H1 (cell line): ENCODE results near the gene SMYD4. TPM values are rescaled to one million over a fixed set of nuclear protein-coding genes. Genes with fewer than 3 reads are reported as not detected.

Source experiments
- CTCF ChIA-PET: fragments of 300-600 bp; sonication (Branson Sonifier 250); formaldehyde crosslinking; loops from one replicate; lab custom pipeline; 2021; ENCODE audit not compliant: partially characterized antibody; lab: Charles Lee
- POLR2A ChIA-PET: fragments of 300-600 bp; sonication (Branson Sonifier 250); formaldehyde crosslinking; loops from one replicate; lab custom pipeline; 2021; ENCODE audit warnings: inconsistent platforms; ENCODE audit not compliant: partially characterized antibody; lab: Charles Lee
- DNase-seq, 2 experiments: peaks; one replicate each; pipeline versions ENCODE4 v3.0.0 to v3.0.0-alpha.2; 2010 to 2022; ENCODE audit warnings: low spot score in 2 of 2, low read depth in 1 of 2, mixed read lengths in 1 of 2
- FAIRE-seq: peaks from 2 replicates; lab custom pipeline; 2011; peaks lifted over from hg19 to GRCh38; lab: Jason Lieb, UNC
- H2AFZ ChIP-seq: 2 replicates; pipeline ENCODE4 v1.8.1; 2012; ENCODE audit warnings: low read length, inconsistent platforms
- H2AK5ac ChIP-seq: 2 replicates; pipeline ENCODE4 v1.6.1; 2013; ENCODE audit warnings: low read depth, low read length
- H2BK120ac ChIP-seq: replicated peaks from 2 replicates; pipeline ENCODE3; 2013; ENCODE audit warnings: low read depth, low read length, inconsistent platforms
- H2BK12ac ChIP-seq: 2 replicates; pipeline ENCODE4 v1.6.1; 2013; ENCODE audit warnings: low read depth, low read length
- H2BK15ac ChIP-seq: 2 replicates; pipeline ENCODE4 v1.6.1; 2013; ENCODE audit warnings: low read length
- H2BK20ac ChIP-seq: 2 replicates; pipeline ENCODE4 v1.6.1; 2013; ENCODE audit warnings: low read length
- H2BK5ac ChIP-seq: 2 replicates; pipeline ENCODE4 v1.6.1; 2013; ENCODE audit warnings: low read depth, low read length
- H3K14ac ChIP-seq: 2 replicates; pipeline ENCODE4 v1.6.1; 2013; ENCODE audit warnings: inconsistent platforms; ENCODE audit not compliant: insufficient read length
- H3K18ac ChIP-seq: 2 replicates; pipeline ENCODE4 v1.6.1; 2013; ENCODE audit warnings: low read length; ENCODE audit errors: extremely low read depth
- H3K23ac ChIP-seq: 2 replicates; pipeline ENCODE4 v1.6.1; 2013; ENCODE audit warnings: inconsistent platforms; ENCODE audit not compliant: insufficient read length
- H3K23me2 ChIP-seq: 2 replicates; pipeline ENCODE4 v1.6.1; 2013; ENCODE audit warnings: low read depth, low read length
- H3K27ac ChIP-seq: 2 replicates; pipeline ENCODE4 v1.6.1; 2011; ENCODE audit warnings: low read depth, low read length, inconsistent platforms
- H3K27me3 ChIP-seq, 4 experiments: replicated peaks in 1 of 4; 1 replicate in 1 of 4; 2 replicates in 3 of 4; pipeline versions ENCODE4 v1.6.1 to v1.8.1; 2011 to 2013; ENCODE audit warnings: low read length in 3 of 4, mild to moderate bottlenecking in 3 of 4, inconsistent platforms in 2 of 4, mixed read lengths in 2 of 4, moderate library complexity in 1 of 4; ENCODE audit not compliant: control insufficient read depth in 3 of 4, insufficient read depth in 3 of 4; ENCODE audit errors: extremely low read depth in 1 of 4
- H3K36me3 ChIP-seq, 4 experiments: 2 replicates each; pipeline versions ENCODE4 v1.6.1 to v1.8.1; 2011 to 2013; ENCODE audit warnings: mild to moderate bottlenecking in 4 of 4, low read length in 3 of 4, moderate library complexity in 2 of 4, control low read depth in 1 of 4, inconsistent platforms in 1 of 4; ENCODE audit not compliant: insufficient read depth in 4 of 4, control insufficient read depth in 2 of 4
- H3K4ac ChIP-seq: replicated peaks from 2 replicates; pipeline ENCODE3; 2013; ENCODE audit warnings: low read length, low read depth, mixed read lengths, inconsistent platforms; ENCODE audit not compliant: insufficient read length
- H3K4me1 ChIP-seq, 4 experiments: replicated peaks in 1 of 4; 1 replicate in 1 of 4; 2 replicates in 3 of 4; pipeline versions ENCODE4 v1.6.1 to v1.8.1; 2011 to 2013; ENCODE audit warnings: low read length in 3 of 4, inconsistent platforms in 2 of 4, mixed read lengths in 1 of 4; ENCODE audit not compliant: insufficient read depth in 4 of 4, control insufficient read depth in 3 of 4
- H3K4me2 ChIP-seq, 2 experiments: 2 replicates each; pipeline versions ENCODE4 v1.6.1 to v1.8.1; 2011 to 2013; ENCODE audit warnings: low read depth in 2 of 2, low read length in 2 of 2, control low read depth in 1 of 2, inconsistent platforms in 1 of 2, mild to moderate bottlenecking in 1 of 2; ENCODE audit not compliant: insufficient read depth in 1 of 2
- H3K4me3 ChIP-seq, 4 experiments: fragments of 200-600, 300-600 bp in 1 of 4; sonication (generic), shearing (Covaris generic), sonication (Bioruptor Twin) in 1 of 4; 2 replicates each; pipeline versions ENCODE4 v1.5.1 to v1.8.1; 2011 to 2016; ENCODE audit warnings: low read length in 4 of 4, low read depth in 3 of 4, control low read depth in 2 of 4, inconsistent platforms in 2 of 4, mild to moderate bottlenecking in 2 of 4, mixed read lengths in 1 of 4, moderate library complexity in 1 of 4; ENCODE audit not compliant: insufficient read depth in 2 of 4; ENCODE audit errors: extremely low read depth in 1 of 4
- H3K56ac ChIP-seq: replicated peaks from 2 replicates; pipeline ENCODE3; 2013; ENCODE audit warnings: low read depth, mild to moderate bottlenecking, mixed read lengths, low read length, inconsistent platforms; ENCODE audit not compliant: insufficient read length
- H3K79me1 ChIP-seq: 2 replicates; pipeline ENCODE4 v1.6.1; 2013; ENCODE audit warnings: low read depth, low read length, control low read depth
- H3K79me2 ChIP-seq, 2 experiments: 2 replicates each; pipeline versions ENCODE4 v1.6.1 to v1.8.1; 2012 to 2013; ENCODE audit warnings: low read length in 2 of 2, mild to moderate bottlenecking in 2 of 2, inconsistent platforms in 1 of 2; ENCODE audit not compliant: insufficient read depth in 2 of 2, control insufficient read depth in 1 of 2
- H3K9ac ChIP-seq, 4 experiments: replicated peaks in 1 of 4; 1 replicate in 1 of 4; 2 replicates in 3 of 4; pipeline versions ENCODE4 v1.6.1 to v1.8.1; 2011 to 2013; ENCODE audit warnings: low read depth in 3 of 4, low read length in 3 of 4, control low read depth in 2 of 4, mild to moderate bottlenecking in 2 of 4, moderate library complexity in 2 of 4, inconsistent platforms in 1 of 4; ENCODE audit errors: extremely low read depth in 1 of 4
- H3K9me3 ChIP-seq, 2 experiments: 2 replicates each; pipeline versions ENCODE4 v1.6.1 to v1.8.1; 2012 to 2013; ENCODE audit warnings: mild to moderate bottlenecking in 2 of 2, moderate library complexity in 2 of 2, control low read depth in 1 of 2, inconsistent platforms in 1 of 2, low read depth in 1 of 2, low read length in 1 of 2, mixed read lengths in 1 of 2; ENCODE audit not compliant: insufficient read depth in 2 of 2
- H4K20me1 ChIP-seq, 2 experiments: replicated peaks in 1 of 2; 2 replicates each; pipeline versions ENCODE3 to v1.8.1; 2011 to 2013; ENCODE audit warnings: inconsistent platforms in 2 of 2, low read length in 2 of 2, mild to moderate bottlenecking in 1 of 2; ENCODE audit not compliant: insufficient read depth in 2 of 2, control insufficient read depth in 1 of 2
- H4K5ac ChIP-seq: 2 replicates; pipeline ENCODE4 v1.6.1; 2013; ENCODE audit warnings: low read length, low read depth, mixed read lengths, inconsistent platforms; ENCODE audit not compliant: insufficient read length
- H4K8ac ChIP-seq: 2 replicates; pipeline ENCODE4 v1.8.0; 2013; ENCODE audit warnings: mild to moderate bottlenecking, moderate library complexity, low read length, inconsistent platforms; ENCODE audit not compliant: insufficient read depth; ENCODE audit errors: extremely low read depth
- H4K91ac ChIP-seq: replicated peaks from 2 replicates; pipeline ENCODE3; 2013; ENCODE audit warnings: low read length, mixed read lengths, inconsistent platforms; ENCODE audit not compliant: insufficient read length
- BCL11A ChIP-seq, 2 experiments: IDR thresholded peaks; one replicate each; pipeline ENCODE4 v1.6.1; 2011; ENCODE audit warnings: low read depth in 2 of 2, low read length in 2 of 2, mild to moderate bottlenecking in 2 of 2
- CEBPB ChIP-seq: IDR thresholded peaks from 2 replicates; pipeline ENCODE4 v1.6.1; 2012; ENCODE audit warnings: low read depth, low read length
- CHD1 ChIP-seq: IDR thresholded peaks from 2 replicates; pipeline ENCODE4 v1.6.1; 2012; ENCODE audit warnings: low read depth, low read length, improper control_type of control experiment
- EGR1 ChIP-seq: IDR thresholded peaks from 2 replicates; pipeline ENCODE4 v1.6.1; 2011; ENCODE audit warnings: low read depth, low read length, borderline replicate concordance
- JUND ChIP-seq: IDR thresholded peaks from 2 replicates; pipeline ENCODE4 v1.6.1; 2011; ENCODE audit warnings: mild to moderate bottlenecking, improper control_type of control experiment, low read length
- KDM5A ChIP-seq: fragments of 200-600 bp; IDR thresholded peaks from 2 replicates; pipeline ENCODE4 v1.7.1; 2012; ENCODE audit warnings: mild to moderate bottlenecking, low read length, inconsistent platforms, mixed read lengths
- MAFK ChIP-seq: IDR thresholded peaks from 2 replicates; pipeline ENCODE4 v1.6.1; 2012; ENCODE audit warnings: low read depth, mild to moderate bottlenecking, improper control_type of control experiment, low read length
- PHF8 ChIP-seq: fragments of 200-600 bp; sonication (generic); conservative IDR thresholded peaks from 2 replicates; pipeline ENCODE4 v1.7.1; 2012; ENCODE audit warnings: low read depth, mild to moderate bottlenecking, inconsistent platforms, low read length, moderate library complexity
- POLR2A ChIP-seq, 2 experiments: IDR thresholded peaks; 1 replicate in 1 of 2; 2 replicates in 1 of 2; pipeline ENCODE4 v1.6.1; 2011; ENCODE audit warnings: low read depth in 2 of 2, low read length in 2 of 2, mild to moderate bottlenecking in 2 of 2; ENCODE audit errors: control extremely low read depth in 1 of 2
- POLR2AphosphoS5 ChIP-seq: IDR thresholded peaks from 2 replicates; pipeline ENCODE4 v1.6.1; 2011; ENCODE audit warnings: low read depth, low read length
- RBBP5 ChIP-seq: IDR thresholded peaks from 2 replicates; pipeline ENCODE4 v1.7.1; 2012; ENCODE audit warnings: low read depth, mild to moderate bottlenecking, inconsistent platforms, low read length, moderate library complexity, borderline replicate concordance
- RFX5 ChIP-seq: IDR thresholded peaks from 2 replicates; pipeline ENCODE4 v1.6.1; 2011; ENCODE audit warnings: low read depth, low read length, improper control_type of control experiment, borderline replicate concordance
- SAP30 ChIP-seq: fragments of 300-600 bp; sonication (generic); IDR thresholded peaks from 2 replicates; pipeline ENCODE4 v1.7.1; 2012; ENCODE audit warnings: low read length, moderate library complexity, mild to moderate bottlenecking, inconsistent platforms; ENCODE audit not compliant: insufficient read depth, insufficient replicate concordance
- SP2 ChIP-seq: IDR thresholded peaks from 2 replicates; pipeline ENCODE4 v1.6.1; 2012; ENCODE audit warnings: mild to moderate bottlenecking, low read length, inconsistent platforms
- ZNF274 ChIP-seq: IDR thresholded peaks from 2 replicates; pipeline ENCODE4 v1.7.0; 2012; ENCODE audit warnings: low read length, borderline replicate concordance; ENCODE audit errors: extremely low read depth
- WGBS, 2 experiments: shearing (Covaris generic) in 1 of 2; methylation state at CpG; one replicate each; pipeline versions ENCODE4 v1.1.6 to v1.1.7; 2013 to 2015; ENCODE audit warnings: low lambda C conversion rate in 2 of 2, mixed read lengths in 2 of 2, inconsistent platforms in 1 of 2, low coverage in 1 of 2, missing lambda C conversion rate in 1 of 2; ENCODE audit not compliant: insufficient replicate concordance in 2 of 2, insufficient coverage in 1 of 2, insufficient read length in 1 of 2; ENCODE audit errors: extremely low coverage in 1 of 2, missing lambda C conversion rate in 1 of 2; 5-methylcytosine and 5-hydroxymethylcytosine counted together
- polyA plus RNA-seq, 7 experiments: library from polyadenylated mRNA; depleted of rRNA in 3 of 7; stranded (reverse) in 5 of 7; unstranded in 2 of 7; fragments of >200 nt in 5 of 7; fragments of 200-250 nt in 2 of 7; gene quantifications; 1 replicate in 5 of 7; 2 replicates in 1 of 7; 4 replicates in 1 of 7; pipeline versions ENCODE4 v1.2.1 to v1.2.3, GENCODE V29; 2011 to 2013; ENCODE audit warnings: missing spikeins in 2 of 7, mixed read lengths in 2 of 7
- total RNA-seq: library from RNA; stranded (reverse); fragmentation: NEBNext Ultra II Directional; extraction: Animal tissue kit (Norgen Biotek cat#: 25700); gene quantifications from 2 replicates; pipeline ENCODE4 v1.2.1, GENCODE V29; 2021
- TF ChIP-seq, protein P1 (sequence below): IDR thresholded peaks from 2 replicates; pipeline ENCODE4 v1.6.1; 2012; ENCODE audit warnings: inconsistent platforms

The SMYD4 gene
- total and polyA plus RNA-seq, 2 of the 8 experiments (the other 6 are each of a cell fraction or from before 2014, with no cell fraction given): 10.5 to 23.4 TPM

GRCh38 chr17:1796800-1797199 lies 32.9 kb downstream of the SMYD4 start:
- Histone ChIP-seq H3K4me1 (no peaks in the 10 kb centered on the region), H2AK5ac (no peak overlapping the region), H3K14ac (no peak overlapping the region), H2AFZ (no peak overlapping the region), H4K20me1 (no peaks in the 10 kb centered on the region), H2BK12ac (no peak overlapping the region), H3K79me2 (no peaks in the 10 kb centered on the region), H3K4me3 (no peak overlapping the region), H3K4ac (no peak overlapping the region), H2BK120ac (no peak overlapping the region), H3K9ac (no peak overlapping the region), H3K23ac (no peak overlapping the region), H3K18ac (no peak overlapping the region), H4K8ac (no peak overlapping the region), H4K5ac (no peak overlapping the region), H3K27ac (no peak overlapping the region), H3K9me3 (no peaks in the 10 kb centered on the region), H3K56ac (no peak overlapping the region), H3K36me3 (peaks cover 0 to 24% (median 14%) of the 10 kb centered on the region in 4 experiments; a peak in 7 of 8 replicates), H2BK5ac (no peak overlapping the region), H3K79me1 (no peaks in the 10 kb centered on the region; the same call in 1 of the 2 replicates), H3K27me3 (no peaks in the 10 kb centered on the region), H3K23me2 (no peaks in the 10 kb centered on the region), H3K4me2 (no peak overlapping the region), H4K91ac (no peak overlapping the region), H2BK20ac (no peak overlapping the region), H2BK15ac (no peak overlapping the region)
- TF ChIP-seq PHF8 (no peak), CEBPB (no peak), SAP30 (no peak), BCL11A (IDR thresholded peaks at IDR 0.05; ENCODE audit: low read depth in 2 of 2, low read length in 2 of 2) (no peak), EGR1 (no peak), ZNF274 (no peak), KDM5A (no peak), POLR2A (IDR thresholded peaks at IDR 0.05; ENCODE audit: control extremely low read depth in 1 of 2, low read depth in 2 of 2, low read length in 2 of 2) (no peak), MAFK (no peak), RFX5 (no peak), POLR2AphosphoS5 (no peak), RBBP5 (no peak), SP2 (no peak), CHD1 (no peak), JUND (no peak)
- TF ChIP-seq, protein P1, sequence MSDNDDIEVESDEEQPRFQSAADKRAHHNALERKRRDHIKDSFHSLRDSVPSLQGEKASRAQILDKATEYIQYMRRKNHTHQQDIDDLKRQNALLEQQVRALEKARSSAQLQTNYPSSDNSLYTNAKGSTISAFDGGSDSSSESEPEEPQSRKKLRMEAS: no peak
- ChIA-PET CTCF (interaction anchor here (1.1 to 2.0 kb wide), 7 partner anchors 11 to 127 kb away, joined by 3 to 11 read pairs (median 4); no protein-coding TSS in a partner anchor), POLR2A (interaction anchor here (0.8 to 1.2 kb wide), 3 partner anchors 20 to 81 kb away, joined by 3 read pairs; no protein-coding TSS in a partner anchor)
- no peak for DNase-seq
- 97% methylated on average over 1 of the region's 1 CpG; no CpG with 5 or more reads in 1 of the 2 experiments for WGBS, 2 experiments
- no peak for FAIRE-seq
